Hepatic stellate cell (primary cell): ENCODE data around the gene PTPRN2.

Experiments used
- DNase-seq: peaks from one replicate; pipeline ENCODE4 v3.0.0; 2011; ENCODE audit warnings: low spot score

PTPRN2 gene

DNA sequence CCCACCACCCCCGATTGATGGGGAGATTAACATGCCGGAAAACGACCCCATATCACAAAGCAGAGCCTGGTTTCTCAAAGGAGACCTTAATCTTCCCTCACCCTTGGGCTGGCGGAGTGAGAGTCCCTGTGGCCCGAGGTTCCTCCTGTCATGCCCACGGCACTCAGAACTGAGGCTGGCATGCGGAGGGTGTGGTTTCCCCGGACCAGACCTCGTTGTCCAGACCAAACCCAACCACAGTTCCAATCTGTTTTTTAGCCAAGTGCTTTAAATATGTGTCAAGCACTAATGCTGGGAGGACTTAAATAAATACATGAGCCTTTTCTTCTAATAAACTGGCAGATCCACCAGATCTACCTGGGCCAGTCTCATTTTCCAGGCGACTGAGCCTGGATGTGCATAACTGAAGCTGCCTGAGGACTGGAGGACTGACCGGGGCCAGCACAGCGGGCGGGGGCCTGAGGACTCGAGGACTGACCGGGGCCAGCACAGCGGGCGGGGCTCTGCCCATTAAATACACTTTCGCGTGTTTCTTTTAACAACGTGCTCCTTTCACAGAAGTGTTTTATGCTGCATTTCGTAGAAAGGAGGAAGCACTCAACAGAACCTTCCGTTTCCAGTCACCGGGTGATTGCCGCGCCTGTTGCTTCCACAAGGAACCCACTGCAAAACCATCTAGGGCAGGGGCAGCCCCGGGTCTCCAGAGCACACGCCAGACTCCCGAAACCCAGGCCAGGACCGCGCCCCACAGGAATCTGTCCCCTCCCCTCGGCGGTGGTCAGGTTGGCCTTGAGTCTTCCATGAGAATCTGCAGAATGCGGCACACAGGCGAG is 334.6 kb downstream of the PTPRN2 start:
- no peak for DNase-seq

DNA sequence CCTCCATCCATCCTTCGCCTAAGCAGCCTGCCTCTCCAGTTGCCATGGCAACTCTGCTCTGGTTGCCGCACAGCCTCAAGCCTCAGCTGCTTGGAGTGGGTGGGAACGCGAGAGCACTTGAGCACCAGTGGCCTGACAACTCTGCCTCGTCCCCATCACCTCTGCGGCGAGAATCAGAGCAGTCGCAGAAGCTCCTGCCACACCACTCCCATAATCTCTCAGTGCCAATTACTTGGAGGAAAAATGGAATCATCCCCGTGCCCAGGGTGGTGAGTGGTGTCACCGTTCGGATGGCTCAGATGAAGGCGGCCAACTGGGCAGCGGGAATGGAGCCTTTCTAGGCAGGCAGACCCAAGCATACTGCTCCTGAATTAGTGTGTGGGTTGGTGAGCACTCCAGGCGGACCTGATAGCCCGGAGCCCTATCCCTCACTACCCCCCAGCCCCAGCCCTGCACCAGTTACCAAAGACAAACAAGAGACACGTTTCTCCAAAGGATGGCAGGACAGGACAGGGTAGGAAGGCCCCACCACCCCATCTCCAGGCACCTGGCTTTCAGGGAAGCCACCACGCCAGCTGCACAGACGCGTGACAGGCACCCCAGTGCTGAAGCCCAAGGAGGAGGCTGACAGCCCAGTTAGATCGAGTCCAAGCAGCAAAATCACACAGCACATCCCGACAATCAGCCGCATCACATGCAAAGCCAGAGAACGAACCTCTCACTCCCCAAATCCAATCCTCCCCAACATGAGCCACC is 335.4 kb downstream of the PTPRN2 start:
- DNase-seq = no peak

DNA sequence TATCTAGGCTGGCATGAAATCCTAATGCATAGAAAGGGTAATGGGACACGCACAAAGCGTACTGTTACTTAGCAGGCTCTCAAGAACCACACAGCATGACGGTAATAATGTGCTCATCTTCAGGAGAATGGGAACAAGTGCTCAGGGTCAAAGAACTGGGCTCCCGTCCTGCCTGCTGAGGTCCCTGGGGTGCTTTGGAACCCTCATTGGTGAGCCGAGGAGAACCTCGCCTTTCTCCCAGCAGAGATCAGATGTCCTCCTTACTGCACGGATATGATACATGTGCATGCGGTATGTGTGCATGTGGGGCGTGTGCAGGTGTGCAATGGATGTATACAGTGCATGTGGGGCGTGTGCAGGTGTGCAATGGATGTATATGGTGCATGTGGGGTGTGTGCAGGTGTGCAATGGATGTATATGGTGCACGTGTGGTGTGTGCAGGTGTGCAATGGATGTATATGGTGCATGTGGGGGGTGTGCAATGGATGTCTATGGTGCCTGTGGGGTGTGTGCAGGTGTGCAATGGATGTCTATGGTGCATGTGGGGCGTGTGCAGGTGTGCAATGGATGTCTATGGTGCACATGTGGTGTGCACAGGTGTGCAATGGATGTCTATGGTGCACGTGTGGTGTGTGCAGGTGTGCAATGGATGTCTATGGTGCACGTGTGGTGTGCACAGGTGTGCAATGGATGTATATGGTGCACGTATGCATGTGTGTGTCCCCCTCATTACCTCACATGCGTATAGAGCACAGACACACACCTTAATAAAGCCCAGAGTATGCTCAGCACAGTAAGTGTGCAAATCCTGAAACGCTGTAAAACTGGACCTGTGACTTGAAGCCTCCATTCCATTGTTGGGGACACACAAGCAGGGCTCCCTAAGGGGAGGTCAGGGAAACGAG is 336.3 kb downstream of the PTPRN2 start:
- no peak for DNase-seq

DNA sequence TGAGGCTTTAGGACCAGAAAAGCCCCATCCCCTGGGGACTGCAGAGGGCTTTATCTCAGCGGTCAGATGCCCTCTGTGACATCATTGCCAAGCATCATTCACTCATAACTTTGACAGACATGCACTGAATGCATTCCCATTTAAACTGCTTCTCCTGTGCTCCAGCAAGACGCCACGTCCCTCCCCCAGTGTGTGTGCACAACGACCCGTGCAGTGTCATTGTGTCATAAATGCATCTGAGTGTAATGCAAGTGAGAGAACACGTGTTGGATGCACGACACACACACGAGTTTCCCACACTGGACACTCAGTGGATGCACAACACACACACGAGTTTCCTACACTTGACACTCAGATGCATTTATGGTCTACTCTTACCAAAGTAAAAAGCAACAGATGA is 337.9 kb downstream of the PTPRN2 start:
- no peak for DNase-seq

DNA sequence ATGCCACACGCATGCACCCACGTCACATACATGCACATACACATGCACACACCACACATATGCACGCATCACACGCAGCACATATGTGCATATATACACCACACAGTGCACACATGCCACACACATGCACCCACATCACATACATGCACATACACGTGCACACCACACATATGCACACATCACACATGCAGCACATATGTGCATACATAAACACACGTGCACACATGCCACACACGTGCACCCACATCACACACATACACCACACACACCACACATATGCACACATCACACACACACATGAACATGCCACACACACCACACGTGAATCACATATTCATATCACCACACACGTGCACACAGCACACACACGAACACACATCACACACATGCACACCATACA is 338.8 kb downstream of the PTPRN2 start:
- DNase-seq = no peak

DNA sequence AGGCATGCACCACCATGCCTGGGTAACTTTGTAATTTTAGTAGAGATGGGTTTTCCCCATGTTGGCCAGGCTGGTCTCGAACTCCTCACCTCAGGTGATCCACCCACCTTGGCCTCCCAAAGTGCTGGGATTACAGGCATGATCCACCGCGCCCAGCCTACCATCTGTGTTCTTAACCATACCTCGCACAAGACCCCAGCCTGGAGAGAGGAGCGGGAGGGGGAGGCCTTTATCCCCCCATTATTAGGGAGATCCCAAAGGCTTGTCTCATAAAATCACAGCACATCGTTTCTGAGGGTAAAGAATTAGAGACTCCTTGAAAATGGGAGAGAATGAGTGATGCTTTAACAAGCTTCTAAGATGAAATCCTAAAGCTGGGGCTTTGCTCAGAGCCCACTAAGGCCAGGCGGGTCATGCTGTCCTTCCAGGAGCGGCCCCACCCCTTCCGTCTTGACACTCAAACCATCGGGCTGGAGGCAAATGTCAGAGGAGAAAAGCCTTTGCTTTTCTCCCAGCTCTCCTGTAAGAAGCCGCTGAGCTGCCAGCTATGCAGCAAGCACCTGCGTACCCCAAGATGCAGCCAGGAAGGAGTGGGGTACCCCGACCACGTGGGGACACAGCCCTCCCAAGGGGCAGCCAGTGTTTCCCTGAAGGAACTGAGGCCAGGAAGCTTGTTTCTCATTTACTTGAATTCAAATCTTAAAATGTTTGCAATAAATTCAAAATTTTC is 339.7 kb downstream of the PTPRN2 start:
- DNase-seq = no peak

DNA sequence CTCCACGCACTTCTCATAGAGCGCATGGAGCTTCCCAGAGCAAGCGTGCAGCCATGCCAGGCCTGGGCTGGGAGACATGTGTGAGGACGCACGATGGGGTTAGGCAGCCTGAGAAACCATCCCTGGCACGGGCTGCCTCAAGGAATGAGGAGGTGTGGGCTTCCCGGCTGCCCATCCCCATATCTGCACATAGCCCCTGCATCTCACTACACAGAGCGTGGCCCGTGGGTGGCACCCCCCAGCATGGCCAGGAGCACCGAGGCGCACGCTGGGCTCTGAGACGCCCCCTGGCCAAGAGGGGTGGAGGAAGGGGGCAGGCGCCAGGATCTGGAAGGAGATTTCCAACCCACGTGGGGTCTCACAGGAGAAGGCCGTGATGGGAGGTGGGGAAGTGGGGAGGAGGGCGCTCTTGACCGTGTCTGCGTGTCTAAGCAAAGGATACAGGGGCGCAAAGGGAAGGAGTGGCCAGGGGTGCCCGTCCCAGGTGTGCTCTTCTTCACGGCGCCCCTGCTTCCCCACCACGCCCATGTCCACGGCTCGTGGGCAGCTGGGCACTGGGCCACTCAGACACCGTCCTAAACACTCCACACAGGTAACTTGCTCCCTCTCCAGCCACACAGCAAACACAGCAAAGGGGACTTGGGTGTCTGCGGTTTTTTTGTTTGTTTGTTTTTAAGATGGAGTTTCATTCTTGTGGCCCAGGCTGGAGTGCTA is 340.5 kb downstream of the PTPRN2 start:
- no peak for DNase-seq

DNA sequence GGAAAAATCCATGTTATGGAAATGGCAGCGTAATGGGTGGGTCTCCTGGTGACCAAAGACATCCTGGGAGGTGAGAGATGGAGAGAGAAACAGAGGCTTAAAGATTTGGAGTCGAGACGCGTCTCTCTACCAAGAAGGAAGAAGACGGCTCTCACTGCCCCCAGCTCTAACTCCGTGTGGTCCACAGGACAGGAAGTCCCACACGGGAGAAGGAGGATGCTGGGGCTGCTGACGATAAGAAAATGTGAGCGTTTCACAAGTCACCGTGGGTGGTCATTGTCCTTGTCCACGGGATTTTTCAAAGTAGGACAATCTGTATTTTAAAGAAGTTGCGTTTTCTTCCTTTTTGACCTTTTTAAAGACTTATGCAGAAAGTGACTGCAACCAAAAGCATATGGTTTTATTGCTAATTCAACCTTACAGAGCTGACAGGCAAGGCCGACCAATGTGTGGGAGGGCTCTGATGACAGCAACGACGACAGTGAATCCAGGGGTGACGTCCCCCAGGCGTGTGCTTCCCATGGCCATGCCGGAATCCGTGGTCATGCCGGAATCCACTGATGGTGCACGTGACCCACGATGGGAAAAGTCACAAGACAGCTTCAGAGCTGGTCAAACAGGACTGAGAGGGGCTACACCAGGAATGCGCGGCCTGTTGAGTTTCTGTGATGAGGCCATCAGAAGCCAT is 341.2 kb downstream of the PTPRN2 start:
- no peak for DNase-seq

DNA sequence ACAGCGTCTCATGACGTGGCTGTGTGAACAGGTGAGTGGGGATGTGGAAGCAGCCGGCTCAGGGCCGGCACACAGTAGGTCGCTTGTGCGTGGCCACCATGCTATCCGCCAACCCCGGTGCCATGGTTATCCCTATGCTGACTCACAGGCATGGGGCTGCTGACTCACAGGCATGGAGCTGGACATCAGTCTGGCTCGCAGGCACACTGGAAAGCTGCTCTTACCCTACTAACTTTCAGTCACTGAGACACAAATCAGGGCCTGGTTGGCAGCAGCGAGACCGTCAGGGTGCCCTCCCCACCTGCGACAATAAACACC is 341.9 kb downstream of the PTPRN2 start:
- DNase-seq = no peak

DNA sequence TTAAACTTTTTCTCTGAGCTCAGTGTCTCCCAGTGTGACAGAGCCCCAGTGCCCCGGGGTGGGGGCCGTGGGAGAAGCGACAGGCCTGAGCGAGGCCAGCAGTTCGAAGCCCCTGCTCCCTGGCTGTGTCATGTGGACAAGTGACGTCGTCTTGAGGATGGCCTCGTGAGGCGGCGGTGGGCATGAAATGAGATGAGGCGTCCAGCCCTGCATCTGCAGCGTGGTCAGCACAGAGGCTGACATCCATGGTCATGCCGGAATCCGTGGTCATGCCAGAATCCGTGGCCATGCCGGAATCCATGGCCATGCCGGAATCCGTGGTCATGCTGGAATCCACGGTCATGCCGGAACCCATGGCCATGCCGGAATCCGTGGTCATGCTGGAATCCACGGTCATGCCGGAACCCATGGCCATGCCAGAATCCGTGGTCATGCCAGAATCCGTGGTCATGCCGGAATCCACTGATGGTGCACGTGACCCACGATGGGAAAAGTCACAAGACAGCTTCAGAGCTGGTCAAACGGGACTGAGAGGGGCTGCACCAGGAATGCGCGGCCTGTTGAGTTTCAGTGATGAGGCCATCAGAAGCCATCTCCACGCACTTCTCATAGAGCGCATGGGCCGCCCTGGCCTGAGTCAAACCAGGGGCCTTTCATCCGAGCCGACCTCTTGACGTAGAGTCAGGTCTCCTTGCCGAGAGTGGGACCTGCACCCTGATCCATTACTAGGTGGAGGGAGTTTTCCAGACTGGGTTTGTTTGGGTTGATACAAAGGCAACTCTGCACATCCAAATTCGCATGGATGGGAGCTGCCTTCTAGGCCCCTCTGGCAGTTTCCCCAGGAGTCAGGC is 342.5 kb downstream of the PTPRN2 start:
- DNase-seq = no peak

DNA sequence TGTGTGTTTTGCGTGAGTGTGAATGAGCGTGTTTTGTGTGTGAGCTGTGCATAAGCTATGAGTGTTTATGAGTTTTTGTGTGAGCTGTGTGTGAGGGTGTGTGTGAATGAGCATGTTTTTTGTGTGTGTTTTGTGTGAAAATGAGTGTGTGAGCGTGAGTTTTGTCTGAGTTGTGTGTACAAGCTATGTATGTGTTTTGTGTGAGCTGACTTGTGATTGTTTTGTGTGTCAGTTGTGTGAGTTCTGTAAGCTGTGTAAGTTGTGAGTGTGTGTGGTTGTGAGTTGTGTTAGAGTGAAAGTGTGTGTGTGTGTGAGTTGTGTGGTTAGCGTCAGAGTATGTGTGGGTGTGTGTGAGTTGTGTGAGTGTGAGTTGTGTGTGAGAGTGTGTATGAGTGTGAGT is 343.2 kb downstream of the PTPRN2 start:
- no peak for DNase-seq

DNA sequence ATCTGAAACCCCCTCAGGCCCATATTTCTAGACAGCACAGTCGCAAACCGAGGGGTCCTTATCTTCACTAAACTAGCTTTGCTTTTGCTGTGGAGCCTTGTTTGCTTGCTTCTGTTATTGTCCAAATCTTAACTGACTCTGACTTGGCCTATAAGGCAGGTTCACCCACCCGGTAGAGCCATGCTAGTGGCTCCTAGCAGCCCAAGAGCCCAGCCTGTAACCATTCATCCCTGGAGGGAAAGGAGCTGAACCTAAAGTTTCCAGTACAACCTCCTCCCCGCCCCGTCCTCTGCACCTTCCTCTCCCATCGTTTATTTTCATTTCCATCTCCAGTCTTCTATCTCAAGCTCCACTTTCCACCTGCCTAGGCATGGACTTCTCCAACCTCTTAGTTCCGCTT is 345.7 kb downstream of the PTPRN2 start:
- no peak for DNase-seq

DNA sequence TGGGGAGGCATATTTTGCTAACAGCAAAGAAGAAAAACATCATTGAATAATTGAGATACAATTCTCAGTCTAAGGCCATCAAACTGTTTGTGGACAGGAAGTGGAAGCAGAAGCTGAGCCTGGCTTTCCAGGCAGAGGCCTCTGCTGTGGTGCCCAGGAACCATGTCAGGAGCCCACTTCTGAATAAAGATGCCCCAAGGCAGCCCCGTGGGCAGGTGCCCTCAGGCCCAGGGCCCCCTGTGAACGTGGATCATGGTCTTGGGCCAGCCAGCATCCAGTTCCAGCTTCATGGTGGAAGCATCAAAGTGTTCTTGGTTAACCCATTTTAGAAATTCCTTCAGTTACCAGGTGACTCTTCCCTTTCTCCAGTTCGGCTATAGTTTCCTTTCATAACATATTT is 346.8 kb downstream of the PTPRN2 start:
- no peak for DNase-seq

DNA sequence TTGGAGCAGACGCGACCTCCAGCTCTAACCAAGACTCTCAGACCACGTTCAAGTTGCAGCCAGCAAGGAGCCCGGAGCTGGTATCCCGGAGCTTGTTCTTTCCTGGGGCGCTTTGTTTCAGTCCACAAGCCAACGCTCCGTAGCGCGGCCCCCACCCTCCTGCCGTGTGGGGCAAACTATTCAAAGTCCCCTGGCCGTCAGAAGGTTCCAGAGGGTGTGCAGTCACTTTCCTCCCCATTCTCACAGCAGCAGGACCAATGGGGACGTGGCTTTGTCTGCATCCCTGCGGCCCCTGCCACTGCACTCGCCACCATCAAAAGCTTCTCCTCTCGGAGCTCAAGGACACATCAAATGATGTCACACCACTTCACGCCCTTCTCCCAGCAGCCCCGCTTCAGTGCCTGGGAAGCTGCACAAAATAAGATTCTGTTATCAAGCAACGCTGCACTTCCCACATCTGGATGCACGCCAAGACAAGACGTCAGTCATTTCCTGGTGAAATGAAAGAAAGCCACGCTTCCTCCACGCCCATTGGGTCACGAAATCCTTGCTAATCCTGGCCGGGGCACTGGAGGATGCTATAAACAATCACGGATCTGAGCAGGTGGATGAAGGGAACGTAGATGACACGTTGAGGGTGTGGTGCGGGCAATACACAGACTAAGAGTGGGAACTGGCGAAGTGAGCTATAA is 348.2 kb downstream of the PTPRN2 start:
- DNase-seq = no peak

DNA sequence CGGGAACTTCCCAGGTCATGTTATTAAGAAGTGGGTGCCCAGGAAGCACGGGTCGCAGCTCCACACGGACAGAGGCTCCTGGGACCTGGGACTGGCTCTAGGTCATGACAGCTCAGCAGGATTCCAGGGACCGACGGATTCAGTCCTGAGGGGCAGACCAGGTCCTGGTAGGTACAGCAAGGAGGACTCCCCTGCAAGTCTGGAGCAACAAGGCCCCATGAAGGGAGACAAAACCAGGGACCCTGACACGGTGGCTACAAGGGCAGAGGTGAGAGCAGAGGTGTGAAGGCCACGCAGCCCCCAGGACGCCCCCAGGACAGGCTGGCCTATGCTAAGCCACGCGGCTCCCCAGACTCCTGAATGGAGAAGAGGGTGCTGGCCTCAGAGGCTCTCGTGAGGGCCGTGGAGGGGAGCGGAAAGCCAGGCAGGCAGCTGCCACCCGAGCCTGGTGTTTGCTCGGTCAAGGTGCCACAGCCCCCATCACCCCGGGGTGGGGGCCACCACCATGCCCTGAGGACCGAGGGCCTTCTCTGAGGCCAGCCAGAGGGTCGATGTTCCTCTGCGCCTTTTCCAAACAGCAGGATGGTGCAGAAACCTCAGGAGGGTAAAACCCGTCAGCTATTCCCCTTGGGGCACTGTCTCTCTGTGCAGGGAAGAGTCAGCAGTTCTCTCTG is 348.9 kb downstream of the PTPRN2 start:
- no peak for DNase-seq

DNA sequence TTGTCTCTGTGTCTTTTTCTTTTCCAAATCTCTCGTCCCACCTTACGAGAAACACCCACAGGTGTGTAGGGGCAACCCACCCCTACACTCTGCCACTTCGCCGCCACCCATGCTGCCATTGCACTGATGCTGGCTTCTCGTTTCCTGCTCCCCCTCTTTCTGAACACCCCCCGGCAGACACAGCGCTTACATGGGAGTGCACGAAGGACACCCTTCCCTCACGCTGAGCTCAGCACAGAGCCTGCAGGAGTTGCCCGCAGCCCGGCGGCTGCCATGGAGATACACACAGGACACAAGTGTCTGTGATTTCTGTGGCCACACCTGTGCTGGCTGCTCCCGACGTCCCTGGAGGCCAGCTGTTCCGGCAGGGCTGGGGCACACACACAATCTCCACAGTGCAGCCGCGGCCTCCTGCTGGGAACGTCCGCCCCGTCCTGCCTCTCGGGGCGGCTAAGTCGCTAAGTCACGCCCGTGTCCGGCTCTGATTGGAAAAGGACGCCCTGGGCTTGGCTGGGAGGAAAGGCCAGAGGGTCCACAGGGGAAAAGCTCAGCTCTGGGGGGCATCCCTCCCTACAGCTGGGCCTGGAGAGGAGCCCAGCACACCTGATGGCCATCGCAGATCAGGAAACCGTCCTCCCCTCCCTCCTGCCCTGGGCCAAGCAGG is 349.8 kb downstream of the PTPRN2 start:
- no peak for DNase-seq

DNA sequence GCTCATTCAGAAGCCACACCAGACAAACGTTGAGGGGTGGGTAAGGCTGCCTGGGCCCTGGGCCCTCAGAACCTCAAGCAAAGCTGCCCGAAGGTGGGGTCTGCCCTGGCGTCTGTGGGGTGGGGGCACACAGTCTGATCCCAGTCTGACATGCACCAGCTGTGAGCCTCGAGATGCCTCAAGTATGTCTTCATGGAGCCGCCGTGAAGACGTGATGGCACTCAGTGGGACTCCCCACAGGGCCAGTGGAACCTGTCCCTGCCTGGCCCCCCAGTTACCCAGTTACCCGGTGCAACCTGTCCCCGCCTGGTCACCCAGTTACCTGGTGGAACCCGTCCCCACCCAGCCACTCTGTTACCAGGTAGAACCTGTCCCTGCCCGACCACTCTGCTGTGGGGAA is 351.2 kb downstream of the PTPRN2 start:
- no peak for DNase-seq

DNA sequence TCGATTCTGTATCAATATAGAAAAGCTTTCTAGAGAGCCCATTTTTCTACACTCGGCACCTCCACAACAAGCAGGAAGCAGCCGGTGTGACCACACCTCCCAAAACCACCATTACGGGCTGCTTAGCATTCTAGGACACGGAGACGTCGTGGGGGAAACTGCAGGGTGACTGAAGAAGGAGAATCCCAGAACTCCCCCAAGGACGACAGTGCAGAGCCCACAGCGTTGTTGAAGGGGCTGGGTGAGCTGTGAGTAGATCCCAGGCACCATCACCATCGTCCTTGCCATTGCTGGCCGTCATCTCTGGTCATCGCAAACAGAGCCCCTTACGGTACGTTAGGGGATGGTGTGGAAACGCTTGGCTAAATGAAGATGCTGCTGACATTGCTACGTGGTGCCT is 351.8 kb downstream of the PTPRN2 start:
- DNase-seq = no peak
